Vagina (tissue), 2 donors: ENCODE measurements around the gene ENOX1.

Source experiments
- POLR2A ChIP-seq, 2 donors: fragments of 450-650 bp; IDR thresholded peaks; one replicate each; pipeline ENCODE4 v1.6.1; 2017; ENCODE audit warnings: antibody characterized with exemption in 2 of 2, mild to moderate bottlenecking in 2 of 2, moderate library complexity in 2 of 2
- TF ChIP-seq, protein P1 (sequence below), 3 experiments: fragments of 450-650 bp in 2 of 3; fragments of 200-600 bp in 1 of 3; sonication (generic) in 1 of 3; IDR thresholded peaks; one replicate each; pipeline ENCODE4 v1.5.1; 2017 to 2019; ENCODE audit warnings: antibody characterized with exemption in 3 of 3, mild to moderate bottlenecking in 2 of 3, moderate library complexity in 2 of 3

DNA sequence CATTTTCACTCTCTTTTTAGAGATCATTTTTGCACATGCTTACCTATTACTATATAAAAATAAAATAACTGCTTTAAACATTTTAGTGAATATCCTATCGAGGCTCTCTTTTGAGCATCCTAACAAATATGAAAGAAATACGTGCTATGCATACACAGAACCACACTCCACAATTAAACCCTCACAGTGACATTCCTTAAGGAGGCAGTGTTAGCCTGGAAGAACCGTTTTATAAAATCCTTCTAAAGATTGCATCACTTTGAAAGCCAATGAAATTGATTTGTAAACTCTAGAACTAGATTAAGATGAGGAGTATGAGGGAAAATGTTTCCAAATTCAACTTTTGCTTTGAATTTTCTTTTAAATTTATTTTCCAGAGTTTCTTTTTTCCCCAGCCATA lies 11.1 kb upstream of the ENOX1 start:
- TF ChIP-seq, protein P1, sequence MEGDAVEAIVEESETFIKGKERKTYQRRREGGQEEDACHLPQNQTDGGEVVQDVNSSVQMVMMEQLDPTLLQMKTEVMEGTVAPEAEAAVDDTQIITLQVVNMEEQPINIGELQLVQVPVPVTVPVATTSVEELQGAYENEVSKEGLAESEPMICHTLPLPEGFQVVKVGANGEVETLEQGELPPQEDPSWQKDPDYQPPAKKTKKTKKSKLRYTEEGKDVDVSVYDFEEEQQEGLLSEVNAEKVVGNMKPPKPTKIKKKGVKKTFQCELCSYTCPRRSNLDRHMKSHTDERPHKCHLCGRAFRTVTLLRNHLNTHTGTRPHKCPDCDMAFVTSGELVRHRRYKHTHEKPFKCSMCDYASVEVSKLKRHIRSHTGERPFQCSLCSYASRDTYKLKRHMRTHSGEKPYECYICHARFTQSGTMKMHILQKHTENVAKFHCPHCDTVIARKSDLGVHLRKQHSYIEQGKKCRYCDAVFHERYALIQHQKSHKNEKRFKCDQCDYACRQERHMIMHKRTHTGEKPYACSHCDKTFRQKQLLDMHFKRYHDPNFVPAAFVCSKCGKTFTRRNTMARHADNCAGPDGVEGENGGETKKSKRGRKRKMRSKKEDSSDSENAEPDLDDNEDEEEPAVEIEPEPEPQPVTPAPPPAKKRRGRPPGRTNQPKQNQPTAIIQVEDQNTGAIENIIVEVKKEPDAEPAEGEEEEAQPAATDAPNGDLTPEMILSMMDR (IDR thresholded peaks at IDR 0.05): no peak
- no peak for TF ChIP-seq POLR2A (IDR thresholded peaks at IDR 0.05)
